Liver (tissue), 9 donors: Measurements from ENCODE around the gene RASAL2. TPM values are rescaled to one million over a fixed set of nuclear protein-coding genes. Genes with fewer than 3 reads are reported as not detected.

Source experiments
- DNase-seq: peaks from one replicate; pipeline ENCODE4 v3.0.0-alpha.2; 2017; ENCODE audit warnings: low spot score
- H3K27ac ChIP-seq, 2 donors: one replicate each; pipeline ENCODE4 v1.7.0; 2013; ENCODE audit warnings: inconsistent platforms in 2 of 2, low read length in 2 of 2, control low read depth in 1 of 2, low read depth in 1 of 2, mild to moderate bottlenecking in 1 of 2
- H3K27me3 ChIP-seq, 4 donors: one replicate each; pipeline versions ENCODE4 v1.6.1 to v1.7.0; 2013; ENCODE audit warnings: low read length in 3 of 4, inconsistent platforms in 1 of 4, mild to moderate bottlenecking in 1 of 4, moderate library complexity in 1 of 4; ENCODE audit not compliant: control insufficient read depth in 4 of 4, insufficient read depth in 4 of 4
- H3K36me3 ChIP-seq, 4 donors: one replicate each; pipeline versions ENCODE4 v1.6.1 to v1.7.0; 2013; ENCODE audit warnings: low read length in 3 of 4, mild to moderate bottlenecking in 3 of 4, low read depth in 1 of 4, moderate library complexity in 1 of 4; ENCODE audit not compliant: control insufficient read depth in 4 of 4, insufficient read depth in 3 of 4
- H3K4me1 ChIP-seq, 4 donors: one replicate each; pipeline versions ENCODE4 v1.6.1 to v1.7.0; 2013; ENCODE audit warnings: low read length in 3 of 4, mild to moderate bottlenecking in 3 of 4, moderate library complexity in 1 of 4; ENCODE audit not compliant: control insufficient read depth in 4 of 4, insufficient read depth in 4 of 4
- H3K4me3 ChIP-seq, 3 donors: one replicate each; pipeline versions ENCODE4 v1.6.1 to v1.7.0; 2013; ENCODE audit warnings: low read length in 3 of 3, control low read depth in 1 of 3, low read depth in 1 of 3, mild to moderate bottlenecking in 1 of 3
- H3K9ac ChIP-seq, 2 donors: one replicate each; pipeline ENCODE4 v1.7.0; 2013; ENCODE audit warnings: low read length in 2 of 2, mild to moderate bottlenecking in 2 of 2, moderate library complexity in 2 of 2, control low read depth in 1 of 2, low read depth in 1 of 2
- H3K9me3 ChIP-seq, 4 donors: one replicate each; pipeline versions ENCODE4 v1.6.1 to v1.7.0; 2013; ENCODE audit warnings: low read length in 3 of 4; ENCODE audit not compliant: control insufficient read depth in 4 of 4
- ATF3 ChIP-seq: IDR thresholded peaks from 2 replicates; pipeline ENCODE4 v1.6.1; 2016; ENCODE audit warnings: antibody characterized with exemption
- EGR1 ChIP-seq, 2 donors: IDR thresholded peaks; 2 replicates each; pipeline ENCODE4 v1.6.1; 2016 to 2018; ENCODE audit warnings: antibody characterized with exemption in 2 of 2, low read depth in 2 of 2
- FOXA1 ChIP-seq: IDR thresholded peaks from 2 replicates; pipeline ENCODE4 v1.6.1; 2016; ENCODE audit warnings: antibody characterized with exemption
- FOXA2 ChIP-seq: IDR thresholded peaks from 2 replicates; pipeline ENCODE4 v1.6.1; 2016; ENCODE audit warnings: antibody characterized with exemption
- GABPA ChIP-seq, 2 donors: IDR thresholded peaks in 1 of 2; conservative IDR thresholded peaks in 1 of 2; 2 replicates each; pipeline ENCODE4 v1.6.1; 2016; ENCODE audit warnings: antibody characterized with exemption in 2 of 2, mild to moderate bottlenecking in 1 of 2, moderate library complexity in 1 of 2
- HNF4A ChIP-seq, 2 donors: conservative IDR thresholded peaks; 2 replicates each; pipeline ENCODE4 v1.6.1; 2016; ENCODE audit warnings: antibody characterized with exemption in 2 of 2, mild to moderate bottlenecking in 2 of 2
- NR2F2 ChIP-seq: IDR thresholded peaks from 2 replicates; pipeline ENCODE4 v1.6.1; 2016; ENCODE audit warnings: antibody characterized with exemption
- RAD21 ChIP-seq, 2 donors: IDR thresholded peaks; 2 replicates each; pipeline ENCODE4 v1.6.1; 2016; ENCODE audit warnings: antibody characterized with exemption in 2 of 2, mild to moderate bottlenecking in 2 of 2
- RXRA ChIP-seq, 2 donors: IDR thresholded peaks; 2 replicates each; pipeline ENCODE4 v1.6.1; 2017 to 2018; ENCODE audit warnings: antibody characterized with exemption in 2 of 2, mild to moderate bottlenecking in 1 of 2
- SP1 ChIP-seq: IDR thresholded peaks from 2 replicates; pipeline ENCODE4 v1.6.1; 2018; ENCODE audit warnings: antibody characterized with exemption, mild to moderate bottlenecking
- ZBTB33 ChIP-seq: IDR thresholded peaks from 2 replicates; pipeline ENCODE4 v1.6.1; 2016; ENCODE audit warnings: antibody characterized with exemption
- WGBS: extraction: QIAGEN DNeasy Blood & Tissue Kit; methylation state at CpG from one replicate; pipeline ENCODE4 v1.1.7; 2013; 5-methylcytosine and 5-hydroxymethylcytosine counted together
- polyA plus RNA-seq, 2 donors: library from polyadenylated mRNA; stranded (reverse) in 1 of 2; unstranded in 1 of 2; fragments of 200-250 nt in 1 of 2; fragments of >200 nt in 1 of 2; fragmentation: Nextera tagmentation in 1 of 2; extraction: Ambion mirVana in 1 of 2; gene quantifications; one replicate each; pipeline versions ENCODE4 v1.2.1 to v1.2.3, GENCODE V29; 2013 to 2015
- total RNA-seq, 2 donors: library from RNA; depleted of rRNA; stranded (reverse); fragments of >200 nt; gene quantifications; one replicate each; pipeline ENCODE4 v1.2.3, GENCODE V29; 2014
- TF ChIP-seq, protein P1 (sequence below): IDR thresholded peaks from 2 replicates; pipeline ENCODE4 v1.6.1; 2016; ENCODE audit warnings: antibody characterized with exemption
- TF ChIP-seq, protein P2 (sequence below): fragments of 150-350 bp; IDR thresholded peaks from 2 replicates; pipeline ENCODE4 v1.5.1; 2017; ENCODE audit warnings: improper control_type of control experiment, low read depth, low read length; ENCODE audit not compliant: missing input control
- TF ChIP-seq, protein P3 (sequence below): IDR thresholded peaks from 2 replicates; pipeline ENCODE4 v1.6.1; 2016; ENCODE audit warnings: antibody characterized with exemption, mild to moderate bottlenecking
- donor health status: healthy.
- donor health status: healthy.
- donor health status: healthy.
- donor health status: healthy.
- donor health status: healthy.

RASAL2 gene
- total and polyA plus RNA-seq, 4 donors = 1.8 to 8.1 (median 4.1) TPM

DNA sequence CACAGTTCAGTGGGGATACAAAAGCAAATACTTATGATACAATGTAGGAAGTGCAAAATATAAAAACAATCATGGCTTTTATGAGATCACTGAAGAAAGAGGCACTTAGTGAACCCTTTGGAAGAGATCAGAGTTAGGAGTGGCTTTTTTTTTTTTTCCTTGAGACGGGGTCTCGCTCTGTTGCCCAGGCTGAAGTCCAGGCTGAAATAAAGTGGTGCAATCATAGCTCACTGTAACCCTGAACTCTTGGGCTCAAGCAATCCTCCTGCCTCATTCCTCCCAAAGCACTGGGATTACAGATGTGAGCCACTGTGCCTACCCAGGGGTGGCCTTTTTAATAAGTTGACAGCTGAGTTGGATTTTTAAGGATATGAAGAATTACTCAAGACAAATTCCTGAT, 17.3 kb upstream of the RASAL2 start:
- TF ChIP-seq, protein P1, sequence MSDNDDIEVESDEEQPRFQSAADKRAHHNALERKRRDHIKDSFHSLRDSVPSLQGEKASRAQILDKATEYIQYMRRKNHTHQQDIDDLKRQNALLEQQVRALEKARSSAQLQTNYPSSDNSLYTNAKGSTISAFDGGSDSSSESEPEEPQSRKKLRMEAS = no peak
- TF ChIP-seq RAD21 (IDR thresholded peaks at IDR 0.05) = no peak
- TF ChIP-seq SP1 = no peak
- TF ChIP-seq HNF4A (conservative IDR thresholded peaks at IDR 0.05) = no peak
- TF ChIP-seq FOXA2 = no peak
- TF ChIP-seq NR2F2 = no peak
- TF ChIP-seq, protein P2, sequence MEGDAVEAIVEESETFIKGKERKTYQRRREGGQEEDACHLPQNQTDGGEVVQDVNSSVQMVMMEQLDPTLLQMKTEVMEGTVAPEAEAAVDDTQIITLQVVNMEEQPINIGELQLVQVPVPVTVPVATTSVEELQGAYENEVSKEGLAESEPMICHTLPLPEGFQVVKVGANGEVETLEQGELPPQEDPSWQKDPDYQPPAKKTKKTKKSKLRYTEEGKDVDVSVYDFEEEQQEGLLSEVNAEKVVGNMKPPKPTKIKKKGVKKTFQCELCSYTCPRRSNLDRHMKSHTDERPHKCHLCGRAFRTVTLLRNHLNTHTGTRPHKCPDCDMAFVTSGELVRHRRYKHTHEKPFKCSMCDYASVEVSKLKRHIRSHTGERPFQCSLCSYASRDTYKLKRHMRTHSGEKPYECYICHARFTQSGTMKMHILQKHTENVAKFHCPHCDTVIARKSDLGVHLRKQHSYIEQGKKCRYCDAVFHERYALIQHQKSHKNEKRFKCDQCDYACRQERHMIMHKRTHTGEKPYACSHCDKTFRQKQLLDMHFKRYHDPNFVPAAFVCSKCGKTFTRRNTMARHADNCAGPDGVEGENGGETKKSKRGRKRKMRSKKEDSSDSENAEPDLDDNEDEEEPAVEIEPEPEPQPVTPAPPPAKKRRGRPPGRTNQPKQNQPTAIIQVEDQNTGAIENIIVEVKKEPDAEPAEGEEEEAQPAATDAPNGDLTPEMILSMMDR = no peak
- no peak for TF ChIP-seq ATF3

GRCh38 chr1:178077917-178078316, 16.0 kb upstream of the RASAL2 start:
- H3K4me1 ChIP-seq = no peaks in the 10 kb centered on the region
- no peak overlapping the region for H3K4me3 ChIP-seq
- no peak overlapping the region for H3K27ac ChIP-seq
- DNase-seq = no peak
- TF ChIP-seq RAD21 (IDR thresholded peaks at IDR 0.05) (no peak), FOXA1 (no peak), EGR1 (IDR thresholded peaks at IDR 0.05; ENCODE audit: low read depth in 2 of 2) (no peak), SP1 (no peak), RXRA (IDR thresholded peaks at IDR 0.05) (no peak), ZBTB33 (no peak), GABPA (IDR thresholded peaks at IDR 0.05 in 1 of 2, conservative IDR thresholded peaks at IDR 0.05 in 1 of 2) (no peak)
- TF ChIP-seq, protein P1 = no peak
- TF ChIP-seq, protein P3, sequence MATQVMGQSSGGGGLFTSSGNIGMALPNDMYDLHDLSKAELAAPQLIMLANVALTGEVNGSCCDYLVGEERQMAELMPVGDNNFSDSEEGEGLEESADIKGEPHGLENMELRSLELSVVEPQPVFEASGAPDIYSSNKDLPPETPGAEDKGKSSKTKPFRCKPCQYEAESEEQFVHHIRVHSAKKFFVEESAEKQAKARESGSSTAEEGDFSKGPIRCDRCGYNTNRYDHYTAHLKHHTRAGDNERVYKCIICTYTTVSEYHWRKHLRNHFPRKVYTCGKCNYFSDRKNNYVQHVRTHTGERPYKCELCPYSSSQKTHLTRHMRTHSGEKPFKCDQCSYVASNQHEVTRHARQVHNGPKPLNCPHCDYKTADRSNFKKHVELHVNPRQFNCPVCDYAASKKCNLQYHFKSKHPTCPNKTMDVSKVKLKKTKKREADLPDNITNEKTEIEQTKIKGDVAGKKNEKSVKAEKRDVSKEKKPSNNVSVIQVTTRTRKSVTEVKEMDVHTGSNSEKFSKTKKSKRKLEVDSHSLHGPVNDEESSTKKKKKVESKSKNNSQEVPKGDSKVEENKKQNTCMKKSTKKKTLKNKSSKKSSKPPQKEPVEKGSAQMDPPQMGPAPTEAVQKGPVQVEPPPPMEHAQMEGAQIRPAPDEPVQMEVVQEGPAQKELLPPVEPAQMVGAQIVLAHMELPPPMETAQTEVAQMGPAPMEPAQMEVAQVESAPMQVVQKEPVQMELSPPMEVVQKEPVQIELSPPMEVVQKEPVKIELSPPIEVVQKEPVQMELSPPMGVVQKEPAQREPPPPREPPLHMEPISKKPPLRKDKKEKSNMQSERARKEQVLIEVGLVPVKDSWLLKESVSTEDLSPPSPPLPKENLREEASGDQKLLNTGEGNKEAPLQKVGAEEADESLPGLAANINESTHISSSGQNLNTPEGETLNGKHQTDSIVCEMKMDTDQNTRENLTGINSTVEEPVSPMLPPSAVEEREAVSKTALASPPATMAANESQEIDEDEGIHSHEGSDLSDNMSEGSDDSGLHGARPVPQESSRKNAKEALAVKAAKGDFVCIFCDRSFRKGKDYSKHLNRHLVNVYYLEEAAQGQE = no peak
- H3K36me3 ChIP-seq = no peaks in the 10 kb centered on the region
- H3K9ac ChIP-seq = no peak overlapping the region
- H3K27me3 ChIP-seq = no peaks in the 10 kb centered on the region
- no peaks in the 10 kb centered on the region for H3K9me3 ChIP-seq

More for the DNA sequence above, 17.3 kb upstream of the RASAL2 start:
- Histone ChIP-seq H3K36me3 (no peaks in the 10 kb centered on the region), H3K4me1 (no peaks in the 10 kb centered on the region), H3K9me3 (no peaks in the 10 kb centered on the region), H3K9ac (no peak overlapping the region), H3K27me3 (no peaks in the 10 kb centered on the region), H3K4me3 (no peak overlapping the region), H3K27ac (no peak overlapping the region)
- DNase-seq = no peak
- 58% methylated on average over 2 of the region's 2 CpGs for WGBS
